H1 (cell line): ENCODE data around the gene ARHGAP18. TPM values are rescaled to one million over a fixed set of nuclear protein-coding genes. Genes with fewer than 3 reads are reported as not detected.

ENCODE experiments used
- CHD7 ChIP-seq: fragments of 300-600 bp; sonication (generic); IDR thresholded peaks from 2 replicates; pipeline ENCODE4 v1.7.1; 2012; ENCODE audit warnings: low read length, moderate library complexity, mild to moderate bottlenecking, inconsistent platforms; ENCODE audit not compliant: insufficient replicate concordance
- TAF7 ChIP-seq: optimal IDR thresholded peaks from 2 replicates; pipeline ENCODE3; 2011; ENCODE audit warnings: low read depth, mild to moderate bottlenecking, inconsistent platforms, low read length, moderate library complexity, borderline replicate concordance
- polyA plus RNA-seq, 7 experiments: library from polyadenylated mRNA; depleted of rRNA in 3 of 7; stranded (reverse) in 5 of 7; unstranded in 2 of 7; fragments of >200 nt in 5 of 7; fragments of 200-250 nt in 2 of 7; gene quantifications; 1 replicate in 5 of 7; 2 replicates in 1 of 7; 4 replicates in 1 of 7; pipeline versions ENCODE4 v1.2.1 to v1.2.3, GENCODE V29; 2011 to 2013; ENCODE audit warnings: missing spikeins in 2 of 7, mixed read lengths in 2 of 7
- total RNA-seq: library from RNA; stranded (reverse); fragmentation: NEBNext Ultra II Directional; extraction: Animal tissue kit (Norgen Biotek cat#: 25700); gene quantifications from 2 replicates; pipeline ENCODE4 v1.2.1, GENCODE V29; 2021

ARHGAP18 gene
- total and polyA plus RNA-seq, 2 of the 8 experiments (the other 6 are each of a cell fraction or from before 2014, with no cell fraction given): 0.83 to 4.5 TPM

GRCh38 chr6:129653746-129654145 is 56.2 kb downstream of the ARHGAP18 start (continued):
- TF ChIP-seq CHD7 (no peak), TAF7 (no peak)
